Measurements from ENCODE around the gene CEP350.

Gene CEP350

GRCh38 chr1:180152588-180152987 is 198.0 kb downstream of the CEP350 start:
- H3K4me1 Mint-ChIP-seq = peaks cover 33% of the 10 kb centered on the region

GRCh38 chr1:180153032-180153431 is 198.4 kb downstream of the CEP350 start:
- Mint-ChIP-seq H3K36me3 (ENCODE audit: low read depth) (no peaks in the 10 kb centered on the region), H3K4me1 (peaks cover 37% of the 10 kb centered on the region)

More at GRCh38 chr1:180152588-180152987, 198.0 kb downstream of the CEP350 start:
- H3K27ac Mint-ChIP-seq = no peak overlapping the region
- TF ChIP-seq CTCF (IDR thresholded peaks at IDR 0.05) = no peak
- peak overlapping the region; percentile 94 for H3K4me3 Mint-ChIP-seq
- no peak for DNase-seq
- no peaks in the 10 kb centered on the region for H3K36me3 Mint-ChIP-seq (ENCODE audit: low read depth)
- H3K27me3 Mint-ChIP-seq (ENCODE audit: low read depth, poor library complexity) = peaks cover 33% of the 10 kb centered on the region
- no peaks in the 10 kb centered on the region for H3K9me3 Mint-ChIP-seq

GRCh38 chr1:180154003-180154324 is 199.4 kb downstream of the CEP350 start:
- no peak for DNase-seq
- no peaks in the 10 kb centered on the region for H3K9me3 Mint-ChIP-seq
- H3K27ac Mint-ChIP-seq = no peak overlapping the region
- no peak for TF ChIP-seq CTCF (IDR thresholded peaks at IDR 0.05)
- peaks cover 41% of the 10 kb centered on the region for H3K4me1 Mint-ChIP-seq
- H3K27me3 Mint-ChIP-seq (ENCODE audit: low read depth, poor library complexity) = peaks cover 30% of the 10 kb centered on the region
- no peaks in the 10 kb centered on the region for H3K36me3 Mint-ChIP-seq (ENCODE audit: low read depth)
- peak overlapping the region; percentile 94 for H3K4me3 Mint-ChIP-seq

More at GRCh38 chr1:180153032-180153431, 198.4 kb downstream of the CEP350 start:
- TF ChIP-seq CTCF (IDR thresholded peaks at IDR 0.05) = no peak
- peak overlapping the region; percentile 94 for H3K4me3 Mint-ChIP-seq
- no peak overlapping the region for H3K27ac Mint-ChIP-seq
- peaks cover 32% of the 10 kb centered on the region for H3K27me3 Mint-ChIP-seq (ENCODE audit: low read depth, poor library complexity)
- no peaks in the 10 kb centered on the region for H3K9me3 Mint-ChIP-seq
- DNase-seq = no peak

- H3K9me3 Mint-ChIP-seq = no peaks in the 10 kb centered on the region
- peaks cover 30% of the 10 kb centered on the region for H3K27me3 Mint-ChIP-seq (ENCODE audit: low read depth, poor library complexity)
- TF ChIP-seq CTCF (IDR thresholded peaks at IDR 0.05) = no peak
- peaks cover 41% of the 10 kb centered on the region for H3K4me1 Mint-ChIP-seq
- peak within 1 kb of the TSS; percentile 97 for H3K4me3 Mint-ChIP-seq
- peak; percentile 89 for DNase-seq
- H3K27ac Mint-ChIP-seq = no peak within 1 kb of the TSS
- H3K36me3 Mint-ChIP-seq (ENCODE audit: low read depth) = no peaks in the 10 kb centered on the region
Measured at GRCh38 chr1:180154325-180155181, 199.9 kb downstream of the CEP350 start, which contains the start of gene QSOX1. QSOX1 (plus strand) TSS chr1:180154869; CDS start chr1:180154908, 39 bp downstream.

- Mint-ChIP-seq H3K4me1 (peaks cover 41% of the 10 kb centered on the region), H3K36me3 (ENCODE audit: low read depth) (no peaks in the 10 kb centered on the region), H3K9me3 (no peaks in the 10 kb centered on the region), H3K27me3 (ENCODE audit: low read depth, poor library complexity) (peaks cover 28% of the 10 kb centered on the region), H3K27ac (no peak overlapping the region), H3K4me3 (peak overlapping the region; percentile 97)
- DNase-seq = no peak
- no peak for TF ChIP-seq CTCF (IDR thresholded peaks at IDR 0.05)
Measured at GRCh38 chr1:180155182-180155682, 200.6 kb downstream of the CEP350 start.

All from nephron progenitor cell (in vitro differentiated cells).